HG03159 (cell line): ENCODE data around the gene DDTL.
"Not testable (repeated sequence)": the region's sequence is repeated elsewhere in the genome, so short reads cannot be mapped to it uniquely, and the experiment has no call there.

Experiments used
- ATAC-seq: cut with Tn5 transposase; IDR thresholded peaks from one replicate; pipeline ENCODE4 v1.9.1; 2021; ENCODE audit warnings: mild to moderate bottlenecking, moderate library complexity; ENCODE audit not compliant: unreplicated experiment

The DDTL gene

DNA sequence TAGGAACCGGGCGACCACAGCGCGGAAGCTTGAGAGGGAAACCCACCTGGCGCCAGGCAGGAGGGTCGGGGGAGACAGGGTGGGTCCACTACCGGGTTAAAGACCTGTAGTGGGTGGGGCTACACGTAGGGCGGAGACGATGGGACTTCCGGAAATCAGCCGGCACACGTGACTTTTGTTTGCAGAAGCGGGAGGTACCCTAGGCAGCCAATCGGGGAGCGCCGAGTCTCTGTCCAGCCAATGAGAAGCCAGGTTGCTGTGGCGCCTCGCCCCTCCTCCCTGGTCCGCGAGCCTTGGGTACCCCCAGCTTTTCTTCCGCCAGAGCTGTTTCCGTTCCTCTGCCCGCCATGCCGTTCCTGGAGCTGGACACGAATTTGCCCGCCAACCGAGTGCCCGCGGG is at the start of gene DDTL:
DDTL (plus strand) TSS at position 321 of the 400 bp plus-strand sequence; CDS start at position 348, 27 bp downstream.
- ATAC-seq: peak; percentile 89

DNA sequence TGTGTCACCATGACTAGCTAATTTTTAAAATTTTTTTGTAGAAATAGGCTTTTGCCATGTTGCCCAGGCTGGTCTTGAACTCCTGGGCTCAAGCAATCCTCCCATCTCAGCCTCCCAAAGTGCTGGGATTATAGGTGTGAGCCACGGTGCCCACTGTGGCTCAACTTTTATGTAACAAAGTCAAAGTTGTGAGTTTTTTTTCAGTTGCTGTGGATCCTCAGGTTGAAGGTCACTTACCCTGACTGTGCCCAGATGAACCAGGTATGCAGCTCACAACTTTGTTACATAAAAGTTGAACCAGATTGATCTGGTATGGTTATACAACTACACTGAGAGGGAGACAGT is 46.4 kb upstream of the DDTL start:
- not testable (repeated sequence) for ATAC-seq

- not testable (repeated sequence) for ATAC-seq
Measured at GRCh38 chr22:23921586-23922201, 45.0 kb upstream of the DDTL start.

- ATAC-seq: no peak
Measured at GRCh38 chr22:23922921-23923320, 43.8 kb upstream of the DDTL start.

DNA sequence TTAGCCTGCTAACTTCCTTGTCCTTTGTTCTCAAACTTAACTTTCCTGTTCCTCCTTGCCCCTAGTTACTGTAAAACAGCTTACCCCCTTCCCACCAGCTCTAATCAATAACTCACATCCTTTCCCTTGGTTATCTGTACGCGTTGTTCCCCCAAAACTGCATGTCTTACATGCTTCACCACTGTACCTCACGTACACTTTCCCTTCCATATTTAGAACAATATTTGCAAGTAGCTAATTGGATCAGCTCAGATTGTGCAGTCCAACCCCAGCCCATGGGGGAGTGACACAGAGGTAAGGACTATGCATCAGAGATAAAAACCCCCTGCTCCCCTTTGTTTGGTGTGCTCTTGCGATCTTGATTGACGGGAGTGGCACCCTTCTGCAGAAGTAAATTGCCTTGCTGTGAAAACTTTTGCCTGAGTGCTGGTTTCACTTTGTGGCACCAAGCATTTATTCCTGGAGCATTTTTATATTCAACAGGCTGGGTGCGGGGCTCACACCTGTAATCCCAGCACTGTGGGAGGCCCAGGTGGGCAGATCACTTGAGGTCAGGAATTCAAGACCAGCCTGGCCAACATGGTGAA is 41.6 kb upstream of the DDTL start:
- ATAC-seq: no peak

DNA sequence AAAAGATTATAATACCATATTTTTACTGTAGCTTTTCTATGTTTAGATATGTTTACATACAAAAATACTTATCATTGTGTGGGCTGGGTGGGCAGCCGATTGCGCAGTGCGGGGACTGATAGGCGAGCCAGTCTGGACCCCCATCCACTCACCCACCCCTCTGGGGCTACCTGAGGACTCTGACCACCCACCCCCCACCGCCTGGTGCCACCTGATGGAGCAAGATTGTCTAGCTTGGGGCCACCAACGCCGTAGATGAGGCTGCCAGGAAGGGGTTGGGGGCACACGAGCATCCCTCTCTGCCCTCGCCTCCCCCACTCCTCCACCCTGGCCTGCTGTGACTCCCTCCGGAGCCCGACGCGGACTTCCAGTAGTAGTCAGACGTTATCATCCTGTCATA is 40.1 kb upstream of the DDTL start:
- no peak for ATAC-seq

DNA sequence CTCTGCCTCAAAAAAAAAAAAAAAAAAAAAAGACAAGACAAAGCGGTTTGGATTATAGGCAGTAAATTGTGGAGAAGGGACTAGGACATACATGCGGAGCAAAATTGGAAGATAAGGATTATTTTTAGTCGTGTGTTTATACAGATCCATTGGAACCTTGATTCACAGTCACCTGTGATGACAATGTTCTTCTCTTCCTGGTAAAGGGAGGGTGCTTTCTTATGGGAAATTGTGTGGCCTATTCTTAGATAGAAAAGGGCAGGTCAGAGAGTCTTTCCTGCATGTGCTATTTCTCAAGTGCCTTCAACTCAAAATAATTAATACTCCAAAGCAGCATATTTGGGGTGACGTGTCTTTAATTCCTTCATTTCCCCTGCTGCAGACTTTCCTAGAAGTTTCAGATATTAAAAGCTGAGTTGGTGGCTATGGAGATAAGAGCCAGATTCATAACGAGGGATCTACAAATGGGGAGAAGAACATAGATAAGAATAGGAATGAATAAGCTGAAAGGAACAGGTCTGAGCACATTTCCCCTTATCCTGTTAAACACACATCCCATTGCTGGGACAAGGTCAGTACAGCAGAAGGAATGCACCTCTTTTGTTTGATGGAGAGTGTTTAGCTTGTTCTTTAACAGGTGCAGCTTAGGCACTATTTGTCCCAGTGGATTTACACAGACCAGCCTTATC is 28.2 kb upstream of the DDTL start:
- ATAC-seq: no peak

- ATAC-seq: no peak
Measured at GRCh38 chr22:23939017-23939357, 27.7 kb upstream of the DDTL start.

DNA sequence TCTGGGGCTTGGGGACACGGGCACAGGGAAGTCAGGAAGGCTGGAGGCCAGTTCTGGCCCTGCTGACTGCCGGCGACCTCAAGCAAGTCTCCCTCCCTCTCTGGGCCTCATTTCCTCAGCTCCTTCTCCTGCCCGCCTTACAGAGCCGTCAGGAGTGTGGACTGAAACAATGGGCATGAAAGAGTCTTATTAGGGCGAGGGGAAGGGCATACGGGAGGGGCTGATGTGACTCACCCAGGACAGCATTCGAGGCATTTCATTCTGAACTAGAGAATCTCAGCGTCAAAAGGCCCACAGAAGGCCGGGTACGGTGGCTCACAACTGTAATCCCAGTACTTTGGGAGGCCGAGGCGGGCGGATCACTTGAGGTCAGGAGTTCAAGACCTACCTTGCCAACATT is 26.5 kb upstream of the DDTL start:
- ATAC-seq: not testable (repeated sequence)

DNA sequence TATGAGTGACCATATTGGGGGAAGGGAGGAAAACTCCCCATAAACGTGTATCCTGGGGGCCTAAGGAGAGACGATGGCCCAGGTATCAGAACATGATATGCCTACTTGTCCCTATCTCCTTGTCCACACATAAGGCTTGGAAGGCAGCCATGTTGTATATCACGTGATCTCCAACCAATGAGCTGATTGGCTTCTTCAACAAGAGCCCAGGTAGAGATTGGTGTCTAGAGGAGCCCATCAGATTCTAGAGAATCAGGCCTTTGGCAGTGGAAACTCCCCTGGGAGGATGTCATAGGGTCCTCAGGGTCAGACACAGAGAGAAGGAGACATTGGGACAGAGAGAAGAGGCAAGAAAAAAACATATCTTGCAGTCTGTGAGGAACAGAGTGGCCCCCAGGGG is 19.3 kb upstream of the DDTL start:
- not testable (repeated sequence) for ATAC-seq

GRCh38 chr22:23949764-23950163 is 16.9 kb upstream of the DDTL start:
- ATAC-seq: not testable (repeated sequence)

GRCh38 chr22:23951383-23951782 is 15.3 kb upstream of the DDTL start:
- not testable (repeated sequence) for ATAC-seq

DNA sequence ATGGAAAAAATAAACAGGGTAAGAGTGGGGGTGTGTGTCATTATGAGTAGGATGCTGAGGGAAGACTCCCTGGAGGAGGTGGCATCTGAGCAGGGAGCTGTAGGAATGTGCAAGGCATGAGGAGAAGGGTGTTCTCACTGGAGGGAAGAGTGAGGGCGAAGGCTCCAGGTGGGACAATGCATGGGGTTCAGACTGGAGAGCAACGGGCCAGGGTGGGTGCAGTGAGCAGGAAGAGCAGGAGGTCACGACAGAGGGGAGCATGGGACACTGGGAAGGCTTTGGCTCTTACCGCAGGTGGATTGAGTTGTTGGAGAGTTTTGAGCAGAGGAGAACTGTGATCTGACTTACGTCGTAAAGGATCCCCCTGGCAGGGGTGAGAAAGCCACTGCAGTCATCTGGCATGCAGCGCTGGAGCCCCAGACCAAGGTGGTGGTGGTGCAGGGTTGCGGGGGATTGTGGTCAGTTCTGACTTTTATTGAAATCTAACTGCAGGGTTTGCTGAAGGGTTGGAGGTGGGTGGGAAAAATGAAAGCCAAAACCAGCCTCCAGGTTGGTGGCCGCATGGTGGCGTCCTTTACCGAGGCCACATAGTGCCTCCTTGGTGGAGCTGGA is 13.8 kb upstream of the DDTL start:
- not testable (repeated sequence) for ATAC-seq

- not testable (repeated sequence) for ATAC-seq
Measured at GRCh38 chr22:23953485-23953884, 13.2 kb upstream of the DDTL start.

GRCh38 chr22:23954193-23954990 is 12.3 kb upstream of the DDTL start:
- ATAC-seq: not testable (repeated sequence)

DNA sequence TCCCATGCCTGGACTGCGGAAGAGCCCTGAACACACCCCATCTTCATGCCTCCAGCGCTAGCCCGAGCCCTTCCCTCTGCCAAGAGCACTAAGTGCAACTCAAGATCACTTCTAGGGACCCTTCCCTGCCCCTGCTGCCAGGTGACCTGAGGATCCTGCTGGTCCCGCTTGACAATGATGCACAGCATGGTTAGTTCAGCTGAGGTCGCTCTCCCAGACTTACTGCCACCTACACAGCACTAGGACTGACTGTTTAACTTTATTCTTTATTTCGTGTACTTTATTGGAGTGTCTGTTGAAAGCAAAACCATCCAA is 11.7 kb upstream of the DDTL start:
- ATAC-seq: not testable (repeated sequence)

- not testable (repeated sequence) for ATAC-seq
Measured at GRCh38 chr22:23955886-23956285, 10.8 kb upstream of the DDTL start.

- not testable (repeated sequence) for ATAC-seq
Measured at GRCh38 chr22:23956301-23956900, 10.3 kb upstream of the DDTL start.

GRCh38 chr22:23961084-23961771 is 5.5 kb upstream of the DDTL start, which contains the start of gene GSTT2B:
Gene GSTT2B (minus strand): TSS chr22:23961195. CDS start chr22:23961131, 64 bp downstream.
- ATAC-seq: not testable (repeated sequence)

GRCh38 chr22:23966094-23966493 is 594 bp upstream of the DDTL start:
- ATAC-seq: peak; percentile 34
